GM23338 (cell line): ENCODE measurements around the gene PALLD. TPM values are rescaled to one million over a fixed set of nuclear protein-coding genes. Genes with fewer than 3 reads are reported as not detected.

Experiments
- ATAC-seq: fragments of 200-7000 bp; cut with Tn5 transposase; 3 replicates; pipeline ENCODE4 v1.9.1; 2020
- DNase-seq: peaks from one replicate; pipeline ENCODE4 v3.0.0-alpha.2; 2015; ENCODE audit warnings: low spot score
- H2AFZ ChIP-seq: fragments of 200-600 bp; sonication (generic); 2 replicates; pipeline ENCODE4 v1.8.0; 2016; ENCODE audit warnings: antibody characterized with exemption, mild to moderate bottlenecking, moderate library complexity
- H3F3A ChIP-seq: fragments of 200-600 bp; sonication (generic); replicated peaks from 2 replicates; pipeline ENCODE4 v1.8.0; 2017; ENCODE audit warnings: antibody characterized with exemption, mixed run types, low read depth
- H3K27ac ChIP-seq: fragments of 200-600 bp; sonication (generic); 2 replicates; pipeline ENCODE4 v1.6.1; 2016; ENCODE audit warnings: low read depth
- H3K27me3 ChIP-seq: fragments of 200-600 bp; sonication (generic); 2 replicates; pipeline ENCODE4 v1.8.0; 2016; ENCODE audit warnings: mild to moderate bottlenecking, mixed run types, moderate library complexity; ENCODE audit not compliant: insufficient read depth
- H3K36me3 ChIP-seq: fragments of 200-600 bp; sonication (generic); 2 replicates; pipeline ENCODE4 v1.8.0; 2016; ENCODE audit warnings: mild to moderate bottlenecking; ENCODE audit not compliant: insufficient read depth
- H3K4me1 ChIP-seq: fragments of 200-600 bp; sonication (generic); 2 replicates; pipeline ENCODE4 v1.8.0; 2016; ENCODE audit warnings: mild to moderate bottlenecking, moderate library complexity; ENCODE audit not compliant: insufficient read depth
- H3K4me2 ChIP-seq: fragments of 200-600 bp; sonication (generic); 2 replicates; pipeline ENCODE4 v1.7.1; 2017; ENCODE audit warnings: mixed run types
- H3K4me3 ChIP-seq: fragments of 200-600 bp; sonication (generic); 2 replicates; pipeline ENCODE4 v1.6.1; 2016; ENCODE audit warnings: mixed run types
- H3K79me2 ChIP-seq: fragments of 200-600 bp; sonication (generic); replicated peaks from 2 replicates; pipeline ENCODE4 v1.8.0; 2017; ENCODE audit warnings: mild to moderate bottlenecking; ENCODE audit not compliant: insufficient read depth
- H3K9me2 ChIP-seq: fragments of 200-600 bp; sonication (generic); 2 replicates; pipeline ENCODE4 v1.8.0; 2017; ENCODE audit not compliant: insufficient read depth
- H4K20me1 ChIP-seq: fragments of 200-600 bp; sonication (generic); replicated peaks from 2 replicates; pipeline ENCODE4 v1.8.0; 2017; ENCODE audit warnings: mild to moderate bottlenecking; ENCODE audit not compliant: insufficient read depth
- H3K27ac Mint-ChIP-seq: 2 replicates; pipeline ENCODE4 v1.8.0; 2020; ENCODE audit warnings: inconsistent platforms, mild to moderate bottlenecking, moderate library complexity, mixed read lengths
- H3K27me3 Mint-ChIP-seq: 3 replicates; pipeline ENCODE4 v1.8.0; 2022; ENCODE audit warnings: low read depth, mild to moderate bottlenecking, moderate library complexity, mixed read lengths, inconsistent platforms; ENCODE audit not compliant: insufficient read depth, poor library complexity
- H3K36me3 Mint-ChIP-seq: 3 replicates; pipeline ENCODE4 v1.8.0; 2021; ENCODE audit warnings: low read depth, mild to moderate bottlenecking, inconsistent platforms, moderate library complexity, mixed read lengths
- H3K4me1 Mint-ChIP-seq: 3 replicates; pipeline ENCODE4 v1.8.0; 2020; ENCODE audit warnings: mild to moderate bottlenecking, inconsistent platforms, mixed read lengths
- H3K4me3 Mint-ChIP-seq: 3 replicates; pipeline ENCODE4 v1.8.0; 2021; ENCODE audit warnings: moderate library complexity, mild to moderate bottlenecking, inconsistent platforms, mixed read lengths
- H3K9me3 Mint-ChIP-seq: 3 replicates; pipeline ENCODE4 v1.8.0; 2020; ENCODE audit warnings: moderate library complexity, mild to moderate bottlenecking, inconsistent platforms, mixed read lengths
- CREB1 ChIP-seq: fragments of 250-450 bp; sonication (Bioruptor Pico); IDR thresholded peaks from 2 replicates; pipeline ENCODE4 v1.5.0; 2020; ENCODE audit warnings: low read depth, mild to moderate bottlenecking, moderate library complexity
- EZH2 ChIP-seq: fragments of 200-600 bp; sonication (generic); IDR thresholded peaks from one replicate; pipeline ENCODE4 v1.8.0; 2017; ENCODE audit warnings: antibody characterized with exemption, mild to moderate bottlenecking, low read depth; ENCODE audit not compliant: unreplicated experiment
- EZH2phosphoT487 ChIP-seq: fragments of 200-600 bp; sonication (generic); IDR thresholded peaks from one replicate; pipeline ENCODE4 v1.8.1; 2018; ENCODE audit warnings: antibody characterized with exemption; ENCODE audit not compliant: unreplicated experiment
- JUNB ChIP-seq: IDR thresholded peaks from one replicate; pipeline ENCODE4 v1.6.1; 2016; ENCODE audit warnings: antibody characterized with exemption; ENCODE audit not compliant: unreplicated experiment
- NANOG ChIP-seq: IDR thresholded peaks from 2 replicates; pipeline ENCODE4 v1.6.1; 2016; ENCODE audit warnings: antibody characterized with exemption, borderline replicate concordance
- POLR2AphosphoS5 ChIP-seq: IDR thresholded peaks from 2 replicates; pipeline ENCODE4 v1.6.1; 2016; ENCODE audit warnings: antibody characterized with exemption, low read depth
- STAT1 ChIP-seq: IDR thresholded peaks from one replicate; pipeline ENCODE4 v1.6.1; 2016; ENCODE audit warnings: antibody characterized with exemption; ENCODE audit not compliant: unreplicated experiment
- ZNF114 ChIP-seq: fragments of 250-450 bp; sonication (Bioruptor Pico); IDR thresholded peaks from 2 replicates; pipeline ENCODE4 v1.5.0; 2020; ENCODE audit warnings: mild to moderate bottlenecking, moderate library complexity
- ZNF331 ChIP-seq: fragments of 250-450 bp; sonication (Bioruptor Pico); IDR thresholded peaks from 2 replicates; pipeline ENCODE4 v1.5.0; 2020; ENCODE audit warnings: low read depth, mild to moderate bottlenecking, moderate library complexity
- polyA plus RNA-seq: library from polyadenylated mRNA; unstranded; fragments of >200 nt; fragmentation: Nextera tagmentation; extraction: Ambion mirVana; gene quantifications from 2 replicates; pipeline ENCODE4 v1.2.1, GENCODE V29; 2016
- total RNA-seq: library from RNA; depleted of rRNA; stranded (reverse); fragments of >200 nt; shearing (Covaris generic); gene quantifications from 2 replicates; pipeline ENCODE4 v1.2.3, GENCODE V29; 2014
- TF ChIP-seq, protein P1 (sequence below): IDR thresholded peaks from one replicate; pipeline ENCODE4 v1.6.1; 2018; ENCODE audit warnings: antibody characterized with exemption; ENCODE audit not compliant: unreplicated experiment
- TF ChIP-seq, protein P2 (sequence below), 2 experiments: fragments of 200-600 bp in 1 of 2; sonication (generic) in 1 of 2; conservative IDR thresholded peaks; 2 replicates each; pipeline versions ENCODE4 v1.5.1 to v1.6.1; 2016 to 2017; ENCODE audit warnings: antibody characterized with exemption in 2 of 2, low read depth in 2 of 2, mild to moderate bottlenecking in 2 of 2, moderate library complexity in 1 of 2
- TF ChIP-seq, protein P3 (sequence below): fragments of 250-450 bp; sonication (Bioruptor Pico); IDR thresholded peaks from 2 replicates; pipeline ENCODE4 v1.5.0; 2020; ENCODE audit warnings: mild to moderate bottlenecking, moderate library complexity
- TF ChIP-seq, protein P4 (sequence below): IDR thresholded peaks from 2 replicates; pipeline ENCODE4 v1.6.1; 2016; ENCODE audit warnings: antibody characterized with exemption

Gene PALLD
- total and polyA plus RNA-seq, 2 experiments from 2014 or later, result 13.1 to 30.2 TPM

DNA sequence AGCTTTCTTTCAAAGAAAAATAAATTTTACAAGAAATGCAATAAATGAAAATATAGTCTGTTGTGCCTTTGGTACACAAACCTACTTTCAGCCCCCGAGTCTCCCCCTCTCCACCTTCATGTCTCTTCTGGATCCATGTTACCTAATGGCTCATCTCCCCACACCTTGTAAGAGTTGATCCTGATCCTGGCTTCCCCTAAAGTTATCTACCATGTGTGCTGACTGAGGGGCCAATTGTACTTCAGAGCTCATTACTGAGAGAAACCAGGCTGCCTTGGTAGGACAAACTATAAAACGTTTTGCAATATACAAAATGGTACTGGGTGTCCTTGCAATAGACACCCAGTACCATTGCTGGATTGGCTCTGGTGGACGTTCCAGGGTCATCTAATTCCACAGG, 11.8 kb downstream of the PALLD start:
- Histone ChIP-seq H3K79me2 (no peaks in the 10 kb centered on the region), H3K4me3 (no peak overlapping the region), H3K9me2 (0 out of 2 replicates have a peak, but pooled peaks cover 2% of the 10 kb centered on the region), H3K27me3 (no peaks in the 10 kb centered on the region), H3F3A (no peaks in the 10 kb centered on the region), H2AFZ (no peak overlapping the region), H3K4me1 (no peaks in the 10 kb centered on the region), H4K20me1 (no peaks in the 10 kb centered on the region; the same call in 1 of the 2 replicates), H3K36me3 (no peaks in the 10 kb centered on the region), H3K27ac (no peak overlapping the region), H3K4me2 (no peak overlapping the region)
- Mint-ChIP-seq H3K4me1 (no peaks in the 10 kb centered on the region), H3K4me3 (no peak overlapping the region), H3K27me3 (no peaks in the 10 kb centered on the region), H3K27ac (no peak overlapping the region), H3K36me3 (no peaks in the 10 kb centered on the region), H3K9me3 (no peaks in the 10 kb centered on the region)
- ATAC-seq (no peak), DNase-seq (no peak)
- TF ChIP-seq EZH2 (no peak), EZH2phosphoT487 (no peak), JUNB (no peak), POLR2AphosphoS5 (no peak), STAT1 (no peak), ZNF114 (no peak), NANOG (no peak), ZNF331 (CRISPR knock-in tag) (no peak), CREB1 (CRISPR knock-in tag) (no peak)
- TF ChIP-seq, protein P1, sequence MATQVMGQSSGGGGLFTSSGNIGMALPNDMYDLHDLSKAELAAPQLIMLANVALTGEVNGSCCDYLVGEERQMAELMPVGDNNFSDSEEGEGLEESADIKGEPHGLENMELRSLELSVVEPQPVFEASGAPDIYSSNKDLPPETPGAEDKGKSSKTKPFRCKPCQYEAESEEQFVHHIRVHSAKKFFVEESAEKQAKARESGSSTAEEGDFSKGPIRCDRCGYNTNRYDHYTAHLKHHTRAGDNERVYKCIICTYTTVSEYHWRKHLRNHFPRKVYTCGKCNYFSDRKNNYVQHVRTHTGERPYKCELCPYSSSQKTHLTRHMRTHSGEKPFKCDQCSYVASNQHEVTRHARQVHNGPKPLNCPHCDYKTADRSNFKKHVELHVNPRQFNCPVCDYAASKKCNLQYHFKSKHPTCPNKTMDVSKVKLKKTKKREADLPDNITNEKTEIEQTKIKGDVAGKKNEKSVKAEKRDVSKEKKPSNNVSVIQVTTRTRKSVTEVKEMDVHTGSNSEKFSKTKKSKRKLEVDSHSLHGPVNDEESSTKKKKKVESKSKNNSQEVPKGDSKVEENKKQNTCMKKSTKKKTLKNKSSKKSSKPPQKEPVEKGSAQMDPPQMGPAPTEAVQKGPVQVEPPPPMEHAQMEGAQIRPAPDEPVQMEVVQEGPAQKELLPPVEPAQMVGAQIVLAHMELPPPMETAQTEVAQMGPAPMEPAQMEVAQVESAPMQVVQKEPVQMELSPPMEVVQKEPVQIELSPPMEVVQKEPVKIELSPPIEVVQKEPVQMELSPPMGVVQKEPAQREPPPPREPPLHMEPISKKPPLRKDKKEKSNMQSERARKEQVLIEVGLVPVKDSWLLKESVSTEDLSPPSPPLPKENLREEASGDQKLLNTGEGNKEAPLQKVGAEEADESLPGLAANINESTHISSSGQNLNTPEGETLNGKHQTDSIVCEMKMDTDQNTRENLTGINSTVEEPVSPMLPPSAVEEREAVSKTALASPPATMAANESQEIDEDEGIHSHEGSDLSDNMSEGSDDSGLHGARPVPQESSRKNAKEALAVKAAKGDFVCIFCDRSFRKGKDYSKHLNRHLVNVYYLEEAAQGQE, result no peak
- TF ChIP-seq, protein P2, sequence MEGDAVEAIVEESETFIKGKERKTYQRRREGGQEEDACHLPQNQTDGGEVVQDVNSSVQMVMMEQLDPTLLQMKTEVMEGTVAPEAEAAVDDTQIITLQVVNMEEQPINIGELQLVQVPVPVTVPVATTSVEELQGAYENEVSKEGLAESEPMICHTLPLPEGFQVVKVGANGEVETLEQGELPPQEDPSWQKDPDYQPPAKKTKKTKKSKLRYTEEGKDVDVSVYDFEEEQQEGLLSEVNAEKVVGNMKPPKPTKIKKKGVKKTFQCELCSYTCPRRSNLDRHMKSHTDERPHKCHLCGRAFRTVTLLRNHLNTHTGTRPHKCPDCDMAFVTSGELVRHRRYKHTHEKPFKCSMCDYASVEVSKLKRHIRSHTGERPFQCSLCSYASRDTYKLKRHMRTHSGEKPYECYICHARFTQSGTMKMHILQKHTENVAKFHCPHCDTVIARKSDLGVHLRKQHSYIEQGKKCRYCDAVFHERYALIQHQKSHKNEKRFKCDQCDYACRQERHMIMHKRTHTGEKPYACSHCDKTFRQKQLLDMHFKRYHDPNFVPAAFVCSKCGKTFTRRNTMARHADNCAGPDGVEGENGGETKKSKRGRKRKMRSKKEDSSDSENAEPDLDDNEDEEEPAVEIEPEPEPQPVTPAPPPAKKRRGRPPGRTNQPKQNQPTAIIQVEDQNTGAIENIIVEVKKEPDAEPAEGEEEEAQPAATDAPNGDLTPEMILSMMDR (conservative IDR thresholded peaks at IDR 0.05; ENCODE audit: low read depth in 2 of 2), result no peak
- TF ChIP-seq, protein P3, sequence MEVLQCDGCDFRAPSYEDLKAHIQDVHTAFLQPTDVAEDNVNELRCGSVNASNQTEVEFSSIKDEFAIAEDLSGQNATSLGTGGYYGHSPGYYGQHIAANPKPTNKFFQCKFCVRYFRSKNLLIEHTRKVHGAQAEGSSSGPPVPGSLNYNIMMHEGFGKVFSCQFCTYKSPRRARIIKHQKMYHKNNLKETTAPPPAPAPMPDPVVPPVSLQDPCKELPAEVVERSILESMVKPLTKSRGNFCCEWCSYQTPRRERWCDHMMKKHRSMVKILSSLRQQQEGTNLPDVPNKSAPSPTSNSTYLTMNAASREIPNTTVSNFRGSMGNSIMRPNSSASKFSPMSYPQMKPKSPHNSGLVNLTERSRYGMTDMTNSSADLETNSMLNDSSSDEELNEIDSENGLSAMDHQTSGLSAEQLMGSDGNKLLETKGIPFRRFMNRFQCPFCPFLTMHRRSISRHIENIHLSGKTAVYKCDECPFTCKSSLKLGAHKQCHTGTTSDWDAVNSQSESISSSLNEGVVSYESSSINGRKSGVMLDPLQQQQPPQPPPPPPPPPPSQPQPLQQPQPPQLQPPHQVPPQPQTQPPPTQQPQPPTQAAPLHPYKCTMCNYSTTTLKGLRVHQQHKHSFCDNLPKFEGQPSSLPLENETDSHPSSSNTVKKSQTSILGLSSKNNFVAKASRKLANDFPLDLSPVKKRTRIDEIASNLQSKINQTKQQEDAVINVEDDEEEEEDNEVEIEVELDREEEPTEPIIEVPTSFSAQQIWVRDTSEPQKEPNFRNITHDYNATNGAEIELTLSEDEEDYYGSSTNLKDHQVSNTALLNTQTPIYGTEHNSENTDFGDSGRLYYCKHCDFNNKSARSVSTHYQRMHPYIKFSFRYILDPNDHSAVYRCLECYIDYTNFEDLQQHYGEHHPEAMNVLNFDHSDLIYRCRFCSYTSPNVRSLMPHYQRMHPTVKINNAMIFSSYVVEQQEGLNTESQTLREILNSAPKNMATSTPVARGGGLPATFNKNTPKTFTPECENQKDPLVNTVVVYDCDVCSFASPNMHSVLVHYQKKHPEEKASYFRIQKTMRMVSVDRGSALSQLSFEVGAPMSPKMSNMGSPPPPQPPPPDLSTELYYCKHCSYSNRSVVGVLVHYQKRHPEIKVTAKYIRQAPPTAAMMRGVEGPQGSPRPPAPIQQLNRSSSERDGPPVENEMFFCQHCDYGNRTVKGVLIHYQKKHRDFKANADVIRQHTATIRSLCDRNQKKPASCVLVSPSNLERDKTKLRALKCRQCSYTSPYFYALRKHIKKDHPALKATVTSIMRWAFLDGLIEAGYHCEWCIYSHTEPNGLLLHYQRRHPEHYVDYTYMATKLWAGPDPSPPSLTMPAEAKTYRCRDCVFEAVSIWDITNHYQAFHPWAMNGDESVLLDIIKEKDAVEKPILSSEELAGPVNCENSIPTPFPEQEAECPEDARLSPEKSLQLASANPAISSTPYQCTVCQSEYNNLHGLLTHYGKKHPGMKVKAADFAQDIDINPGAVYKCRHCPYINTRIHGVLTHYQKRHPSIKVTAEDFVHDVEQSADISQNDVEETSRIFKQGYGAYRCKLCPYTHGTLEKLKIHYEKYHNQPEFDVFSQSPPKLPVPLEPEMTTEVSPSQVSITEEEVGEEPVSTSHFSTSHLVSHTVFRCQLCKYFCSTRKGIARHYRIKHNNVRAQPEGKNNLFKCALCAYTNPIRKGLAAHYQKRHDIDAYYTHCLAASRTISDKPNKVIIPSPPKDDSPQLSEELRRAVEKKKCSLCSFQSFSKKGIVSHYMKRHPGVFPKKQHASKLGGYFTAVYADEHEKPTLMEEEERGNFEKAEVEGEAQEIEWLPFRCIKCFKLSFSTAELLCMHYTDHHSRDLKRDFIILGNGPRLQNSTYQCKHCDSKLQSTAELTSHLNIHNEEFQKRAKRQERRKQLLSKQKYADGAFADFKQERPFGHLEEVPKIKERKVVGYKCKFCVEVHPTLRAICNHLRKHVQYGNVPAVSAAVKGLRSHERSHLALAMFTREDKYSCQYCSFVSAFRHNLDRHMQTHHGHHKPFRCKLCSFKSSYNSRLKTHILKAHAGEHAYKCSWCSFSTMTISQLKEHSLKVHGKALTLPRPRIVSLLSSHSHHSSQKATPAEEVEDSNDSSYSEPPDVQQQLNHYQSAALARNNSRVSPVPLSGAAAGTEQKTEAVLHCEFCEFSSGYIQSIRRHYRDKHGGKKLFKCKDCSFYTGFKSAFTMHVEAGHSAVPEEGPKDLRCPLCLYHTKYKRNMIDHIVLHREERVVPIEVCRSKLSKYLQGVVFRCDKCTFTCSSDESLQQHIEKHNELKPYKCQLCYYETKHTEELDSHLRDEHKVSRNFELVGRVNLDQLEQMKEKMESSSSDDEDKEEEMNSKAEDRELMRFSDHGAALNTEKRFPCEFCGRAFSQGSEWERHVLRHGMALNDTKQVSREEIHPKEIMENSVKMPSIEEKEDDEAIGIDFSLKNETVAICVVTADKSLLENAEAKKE (CRISPR knock-in tag), result no peak
- TF ChIP-seq, protein P4, sequence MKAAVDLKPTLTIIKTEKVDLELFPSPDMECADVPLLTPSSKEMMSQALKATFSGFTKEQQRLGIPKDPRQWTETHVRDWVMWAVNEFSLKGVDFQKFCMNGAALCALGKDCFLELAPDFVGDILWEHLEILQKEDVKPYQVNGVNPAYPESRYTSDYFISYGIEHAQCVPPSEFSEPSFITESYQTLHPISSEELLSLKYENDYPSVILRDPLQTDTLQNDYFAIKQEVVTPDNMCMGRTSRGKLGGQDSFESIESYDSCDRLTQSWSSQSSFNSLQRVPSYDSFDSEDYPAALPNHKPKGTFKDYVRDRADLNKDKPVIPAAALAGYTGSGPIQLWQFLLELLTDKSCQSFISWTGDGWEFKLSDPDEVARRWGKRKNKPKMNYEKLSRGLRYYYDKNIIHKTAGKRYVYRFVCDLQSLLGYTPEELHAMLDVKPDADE, result no peak
